Naive thymus-derived CD4-positive, alpha-beta T cell (primary cell): ENCODE measurements around the gene DGCR2. TPM values are rescaled to one million over a fixed set of nuclear protein-coding genes. Genes with fewer than 3 reads are reported as not detected.
"Not testable (repeated sequence)": the region's sequence is repeated elsewhere in the genome, so short reads cannot be mapped to it uniquely, and the experiment has no call there.

Source experiments
- ATAC-seq: fragments of 150-1000 bp; cut with Tn5 transposase; 2 replicates; pipeline ENCODE4 v1.10.0; 2021; ENCODE audit warnings: mild to moderate bottlenecking, moderate library complexity
- CTCF ChIA-PET: fragments of 350-600 bp; sonication (Branson Sonifier 250); formaldehyde crosslinking; loops from one replicate; lab custom pipeline; 2021; ENCODE audit warnings: antibody characterized with exemption; lab: Charles Lee
- POLR2A ChIA-PET: fragments of 350-600 bp; sonication (Branson Sonifier 250); formaldehyde crosslinking; loops from one replicate; lab custom pipeline; 2021; ENCODE audit warnings: antibody characterized with exemption, inconsistent platforms; lab: Charles Lee
- DNase-seq, 9 donors: peaks; one replicate each; pipeline versions ENCODE4 v3.0.0 to v3.0.0-alpha.2; 2020 to 2022; ENCODE audit warnings: mixed read lengths in 1 of 9
- H3K27ac ChIP-seq: one replicate; pipeline ENCODE4 v1.7.0; 2013; ENCODE audit warnings: mild to moderate bottlenecking, low read depth, low read length, moderate library complexity
- H3K27me3 ChIP-seq, 2 donors: one replicate each; pipeline ENCODE4 v1.7.0; 2013; ENCODE audit warnings: low read length in 2 of 2, mild to moderate bottlenecking in 2 of 2, moderate library complexity in 2 of 2; ENCODE audit not compliant: control insufficient read depth in 2 of 2, insufficient read depth in 2 of 2
- H3K36me3 ChIP-seq, 3 experiments: 1 replicate in 2 of 3; 2 replicates in 1 of 3; pipeline ENCODE4 v1.7.0; 2013; ENCODE audit warnings: low read length in 3 of 3, mild to moderate bottlenecking in 3 of 3, moderate library complexity in 1 of 3; ENCODE audit not compliant: insufficient read depth in 3 of 3, control insufficient read depth in 2 of 3
- H3K4me1 ChIP-seq, 2 donors: one replicate each; pipeline ENCODE4 v1.7.0; 2013; ENCODE audit warnings: low read length in 2 of 2, mild to moderate bottlenecking in 2 of 2, moderate library complexity in 1 of 2; ENCODE audit not compliant: control insufficient read depth in 2 of 2, insufficient read depth in 2 of 2
- H3K4me3 ChIP-seq: 2 replicates; pipeline ENCODE4 v1.7.0; 2013; ENCODE audit warnings: mild to moderate bottlenecking, low read length
- H3K9me3 ChIP-seq, 3 experiments: 1 replicate in 2 of 3; 2 replicates in 1 of 3; pipeline ENCODE4 v1.7.0; 2013; ENCODE audit warnings: low read length in 3 of 3; ENCODE audit not compliant: control insufficient read depth in 2 of 3
- H3K27ac Mint-ChIP-seq, 9 donors: one replicate each; pipeline ENCODE4 v1.8.0; 2020 to 2022; ENCODE audit warnings: mixed read lengths in 9 of 9, mild to moderate bottlenecking in 8 of 9, moderate library complexity in 5 of 9, inconsistent platforms in 2 of 9
- H3K27me3 Mint-ChIP-seq, 5 donors: one replicate each; pipeline ENCODE4 v1.8.0; 2021 to 2022; ENCODE audit warnings: mixed read lengths in 5 of 5, mild to moderate bottlenecking in 1 of 5
- H3K36me3 Mint-ChIP-seq, 5 donors: one replicate each; pipeline ENCODE4 v1.8.0; 2020 to 2022; ENCODE audit warnings: mixed read lengths in 5 of 5, mild to moderate bottlenecking in 3 of 5, inconsistent platforms in 1 of 5
- H3K4me1 Mint-ChIP-seq, 7 donors: one replicate each; pipeline ENCODE4 v1.8.0; 2020 to 2022; ENCODE audit warnings: mixed read lengths in 7 of 7, mild to moderate bottlenecking in 3 of 7, inconsistent platforms in 1 of 7
- H3K4me3 Mint-ChIP-seq, 10 donors: one replicate each; pipeline ENCODE4 v1.8.0; 2020 to 2022; ENCODE audit warnings: mild to moderate bottlenecking in 10 of 10, mixed read lengths in 10 of 10, moderate library complexity in 6 of 10, inconsistent platforms in 2 of 10
- H3K9me3 Mint-ChIP-seq, 11 donors: one replicate each; pipeline ENCODE4 v1.8.0; 2020 to 2022; ENCODE audit warnings: mixed read lengths in 11 of 11, mild to moderate bottlenecking in 4 of 11, inconsistent platforms in 1 of 11, moderate library complexity in 1 of 11
- intact Hi-C, 2 donors: fragments of 100-400 bp; cut with micrococcal nuclease; formaldehyde crosslinking; loops; one replicate each; pipeline ENCODE4 v1.15.1; 2023
- polyA plus RNA-seq, 2 donors: library from polyadenylated mRNA; unstranded; fragments of 300-500 nt; fragmentation: Illumina TruSeq; gene quantifications; one replicate each; pipeline ENCODE4 v1.2.3, GENCODE V29; 2021
- total RNA-seq, 6 experiments: library from RNA in 5 of 6; stranded (reverse) in 5 of 6; gene quantifications; 1 replicate in 5 of 6; 2 replicates in 1 of 6; pipeline ENCODE4 v1.2.3 and lab custom pipeline; 2021 to 2026

The DGCR2 gene
- total and polyA plus RNA-seq, 7 experiments from 2014 or later: 38.8 to 81.9 (median 50.4) TPM

DNA sequence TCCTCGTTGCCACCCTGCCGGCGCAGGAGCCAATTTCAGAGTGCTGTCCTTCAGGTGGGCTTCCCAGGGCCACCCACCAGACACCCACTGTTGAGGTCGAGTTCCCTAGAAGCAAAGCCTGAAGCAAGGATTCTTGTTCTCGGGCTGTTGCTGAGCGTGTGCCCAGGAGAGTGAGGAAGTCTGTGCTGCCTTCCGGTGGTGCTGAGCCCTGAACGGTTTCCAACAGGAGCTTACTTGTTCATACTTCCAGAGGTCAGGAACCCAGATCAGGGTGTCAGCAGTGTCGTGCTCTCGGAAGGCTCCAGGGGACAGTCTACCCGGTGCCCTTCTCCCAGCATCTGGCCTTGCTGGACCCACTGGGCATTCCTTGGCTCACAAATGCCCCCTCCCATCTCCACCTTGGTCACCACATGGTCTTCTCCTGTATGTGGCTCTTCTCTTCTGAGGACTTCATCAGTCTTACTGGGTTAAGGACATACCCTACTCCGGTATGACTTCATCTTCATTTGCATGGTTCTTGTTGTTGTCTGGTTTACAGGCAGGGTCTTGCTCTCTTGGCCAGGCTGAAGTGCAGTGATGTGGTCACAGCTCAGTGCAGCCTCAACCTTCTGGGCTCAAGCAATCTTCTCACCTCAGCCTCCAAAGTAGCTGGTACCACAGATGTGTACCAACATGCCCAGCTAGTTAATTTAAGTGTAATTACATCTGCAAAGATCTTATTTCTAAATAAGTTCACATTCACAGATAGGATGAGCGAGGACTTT lies 45.1 kb upstream of the DGCR2 start:
- Mint-ChIP-seq H3K4me3 (no peak overlapping the region), H3K36me3 (no peaks in the 10 kb centered on the region), H3K4me1 (peaks cover 14 to 25% (median 19%) of the 10 kb centered on the region in 7 donors), H3K9me3 (peaks cover 0 to 7% (median 1%) of the 10 kb centered on the region in 11 donors), H3K27ac (no peak overlapping the region), H3K27me3 (peaks cover 36 to 53% (median 42%) of the 10 kb centered on the region in 5 donors)
- ChIA-PET POLR2A (no interaction called here), CTCF (no interaction called here)
- Histone ChIP-seq H3K27ac (no peak overlapping the region), H3K4me1 (peaks cover 8 to 12% of the 10 kb centered on the region in 2 donors), H3K4me3 (no peak overlapping the region), H3K9me3 (no peaks in the 10 kb centered on the region), H3K36me3 (peaks cover 0 to 11% (median 0%) of the 10 kb centered on the region in 3 experiments), H3K27me3 (peaks cover 5 to 23% of the 10 kb centered on the region in 2 donors)
- no peak for ATAC-seq
- intact Hi-C loops: no loop called here
- DNase-seq: no peak

- no peak for DNase-seq
- Mint-ChIP-seq H3K9me3 (peaks cover 0 to 7% (median 1%) of the 10 kb centered on the region in 11 donors), H3K36me3 (no peaks in the 10 kb centered on the region), H3K4me3 (no peak overlapping the region), H3K27me3 (peaks cover 36 to 53% (median 42%) of the 10 kb centered on the region in 5 donors), H3K4me1 (peaks cover 10 to 21% (median 16%) of the 10 kb centered on the region in 7 donors), H3K27ac (no peak overlapping the region)
- POLR2A ChIA-PET: no interaction called here
- H3K4me1 ChIP-seq: peaks cover 5 to 11% of the 10 kb centered on the region in 2 donors
- no peak for ATAC-seq
- H3K9me3 ChIP-seq: no peaks in the 10 kb centered on the region
- CTCF ChIA-PET: no interaction called here
- intact Hi-C loops: no loop called here
- H3K4me3 ChIP-seq: no peak overlapping the region
- H3K27me3 ChIP-seq: peaks cover 5 to 23% of the 10 kb centered on the region in 2 donors
- peaks cover 0 to 4% (median 0%) of the 10 kb centered on the region in 3 experiments for H3K36me3 ChIP-seq
- no peak overlapping the region for H3K27ac ChIP-seq
Observed at GRCh38 chr22:19166421-19166820, 44.2 kb upstream of the DGCR2 start.

- no peaks in the 10 kb centered on the region for H3K36me3 Mint-ChIP-seq
- Histone ChIP-seq H3K4me1 (no peaks in the 10 kb centered on the region), H3K27ac (no peak overlapping the region), H3K4me3 (no peak overlapping the region), H3K36me3 (no peaks in the 10 kb centered on the region), H3K9me3 (no peaks in the 10 kb centered on the region), H3K27me3 (peaks cover 5 to 21% of the 10 kb centered on the region in 2 donors)
- H3K27ac Mint-ChIP-seq: no peak overlapping the region
- peaks cover 0 to 9% (median 6%) of the 10 kb centered on the region in 7 donors for H3K4me1 Mint-ChIP-seq
- CTCF ChIA-PET: no interaction called here
- peaks cover 30 to 45% (median 34%) of the 10 kb centered on the region in 5 donors for H3K27me3 Mint-ChIP-seq
- POLR2A ChIA-PET: no interaction called here
- intact Hi-C loops: no loop called here
- H3K9me3 Mint-ChIP-seq: peaks cover 0 to 4% (median 1%) of the 10 kb centered on the region in 11 donors
- DNase-seq (no peak), ATAC-seq (no peak)
- no peak overlapping the region for H3K4me3 Mint-ChIP-seq
Observed at GRCh38 chr22:19164425-19164824, 42.2 kb upstream of the DGCR2 start.

GRCh38 chr22:19158649-19159048 lies 36.4 kb upstream of the DGCR2 start:
- H3K36me3 ChIP-seq, H3K27me3 ChIP-seq, H3K4me3 ChIP-seq, H3K36me3 Mint-ChIP-seq, CTCF ChIA-PET, H3K9me3 ChIP-seq, POLR2A ChIA-PET, H3K9me3 Mint-ChIP-seq, H3K27ac Mint-ChIP-seq, H3K4me1 Mint-ChIP-seq, DNase-seq, intact Hi-C loops, H3K4me1 ChIP-seq, H3K27ac ChIP-seq, ATAC-seq, H3K4me3 Mint-ChIP-seq: not testable (repeated sequence)
- H3K27me3 Mint-ChIP-seq: peaks cover 11 to 25% (median 15%) of the 10 kb centered on the region in 5 donors

DNA sequence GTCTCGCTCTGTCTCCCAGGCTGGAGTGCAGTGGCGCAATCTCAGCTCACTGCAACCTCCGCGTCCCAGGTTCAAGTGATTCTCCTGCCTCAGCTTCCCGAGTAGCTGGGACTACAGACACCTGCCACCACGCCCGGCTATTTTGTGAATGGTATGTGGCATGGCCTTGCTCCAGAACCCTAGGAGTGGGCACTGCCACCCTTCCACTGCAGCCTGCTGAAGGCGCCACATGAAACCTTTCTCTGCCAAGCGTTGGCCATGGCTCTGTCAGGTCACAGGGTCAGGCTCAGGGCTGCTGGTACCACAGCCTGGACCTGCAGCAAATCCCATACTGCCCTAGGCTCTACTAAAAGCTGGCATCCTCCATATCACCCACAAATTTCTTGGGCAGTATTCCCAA lies 33.9 kb upstream of the DGCR2 start:
- Mint-ChIP-seq H3K36me3 (peaks cover 0 to 12% (median 5%) of the 10 kb centered on the region in 5 donors), H3K4me1 (peaks cover under 1 to 10% (median 8%) of the 10 kb centered on the region in 7 donors), H3K9me3 (peaks cover 0 to 10% (median 5%) of the 10 kb centered on the region in 11 donors), H3K27me3 (peaks cover 27 to 43% (median 35%) of the 10 kb centered on the region in 5 donors)
- H3K4me3 Mint-ChIP-seq, DNase-seq, CTCF ChIA-PET, H3K27ac ChIP-seq, H3K9me3 ChIP-seq, H3K27ac Mint-ChIP-seq, POLR2A ChIA-PET, H3K36me3 ChIP-seq, ATAC-seq, intact Hi-C loops, H3K27me3 ChIP-seq, H3K4me1 ChIP-seq, H3K4me3 ChIP-seq: not testable (repeated sequence)

DNA sequence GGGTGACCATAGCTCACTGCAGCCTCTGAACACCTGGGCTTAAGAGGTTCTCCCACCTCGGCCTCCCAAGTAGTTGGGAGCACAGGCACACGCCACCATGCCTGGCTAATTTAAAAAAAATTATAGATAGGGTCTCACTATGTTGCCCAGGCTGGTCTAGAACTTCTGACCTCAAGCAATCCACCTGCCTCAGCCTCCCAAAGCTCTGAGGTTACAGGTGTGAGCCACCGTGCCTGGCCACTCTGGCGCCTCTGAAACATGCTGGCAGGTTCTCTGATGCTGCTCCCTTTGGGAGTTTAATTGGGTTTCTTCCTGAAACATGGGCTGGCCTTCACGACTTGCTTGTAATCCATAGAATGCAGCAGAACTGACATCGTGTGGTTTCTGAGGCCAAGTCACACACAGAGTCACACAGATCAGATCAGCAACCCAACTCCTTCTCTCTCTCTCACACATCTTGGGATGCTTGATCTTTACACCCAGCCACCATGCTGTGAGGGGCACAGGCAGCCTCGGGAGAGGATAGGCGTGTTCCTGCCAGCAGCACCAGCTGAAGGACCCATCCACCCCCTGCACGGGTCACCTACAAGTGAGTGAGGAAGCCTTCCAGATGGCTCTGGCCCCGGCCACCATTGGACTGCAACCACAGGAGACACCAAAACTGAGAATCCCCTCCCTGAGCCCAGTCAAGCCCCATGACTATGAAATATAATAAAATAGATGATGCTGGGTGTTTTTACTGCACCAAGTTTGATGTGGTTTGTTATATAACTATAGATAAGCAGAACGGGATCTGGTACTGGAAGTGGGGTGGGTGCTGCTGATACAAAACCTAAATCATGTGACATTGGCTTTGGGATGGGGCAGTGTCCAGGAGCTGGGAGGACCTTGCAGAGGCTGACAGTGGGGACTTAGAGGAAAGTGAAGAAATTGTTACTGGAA lies 31.0 kb upstream of the DGCR2 start:
- CTCF ChIA-PET: no interaction called here
- intact Hi-C loops: no loop called here

More for the DNA sequence above, 31.0 kb upstream of the DGCR2 start:
- Mint-ChIP-seq H3K27ac (no peak overlapping the region), H3K27me3 (peaks cover 32 to 53% (median 36%) of the 10 kb centered on the region in 5 donors), H3K4me1 (peaks cover 3 to 17% (median 12%) of the 10 kb centered on the region in 7 donors), H3K4me3 (no peak overlapping the region), H3K36me3 (peaks cover 0 to 12% (median 5%) of the 10 kb centered on the region in 5 donors), H3K9me3 (peaks cover 0 to 10% (median 5%) of the 10 kb centered on the region in 11 donors)
- no peak for ATAC-seq
- Histone ChIP-seq H3K36me3 (no peaks in the 10 kb centered on the region), H3K4me1 (no peaks in the 10 kb centered on the region), H3K27me3 (peaks cover 0 to 8% of the 10 kb centered on the region in 2 donors), H3K9me3 (no peaks in the 10 kb centered on the region), H3K27ac (no peak overlapping the region), H3K4me3 (no peak overlapping the region)
- no peak for DNase-seq
- POLR2A ChIA-PET: no interaction called here
